Mononuclear cell (primary cell): ENCODE measurements around the gene PLD1. TPM values are rescaled to one million over a fixed set of nuclear protein-coding genes. Genes with fewer than 3 reads are reported as not detected.
"Not testable (repeated sequence)": the region's sequence is repeated elsewhere in the genome, so short reads cannot be mapped to it uniquely, and the experiment has no call there.

ENCODE experiments used
- H3K27me3 ChIP-seq: 2 replicates; pipeline ENCODE4 v1.6.0; 2011; ENCODE audit warnings: low read length, control low read depth; ENCODE audit not compliant: insufficient read depth
- H3K4me1 ChIP-seq: 2 replicates; pipeline ENCODE4 v1.5.1; 2011; ENCODE audit warnings: mild to moderate bottlenecking, low read length, control low read depth; ENCODE audit not compliant: insufficient read depth
- H3K4me3 ChIP-seq: 2 replicates; pipeline ENCODE4 v1.5.1; 2011; ENCODE audit warnings: mild to moderate bottlenecking, low read length, moderate library complexity
- H3K9me3 ChIP-seq: 2 replicates; pipeline ENCODE4 v1.5.1; 2011; ENCODE audit warnings: low read depth, mild to moderate bottlenecking, control low read depth, low read length
- total RNA-seq: library from RNA; depleted of rRNA; stranded (reverse); fragments of >200 nt; gene quantifications from one replicate; pipeline ENCODE4 v1.2.3, GENCODE V29; 2012

The PLD1 gene
- total RNA-seq, 1 donor, result 10.4 TPM

DNA sequence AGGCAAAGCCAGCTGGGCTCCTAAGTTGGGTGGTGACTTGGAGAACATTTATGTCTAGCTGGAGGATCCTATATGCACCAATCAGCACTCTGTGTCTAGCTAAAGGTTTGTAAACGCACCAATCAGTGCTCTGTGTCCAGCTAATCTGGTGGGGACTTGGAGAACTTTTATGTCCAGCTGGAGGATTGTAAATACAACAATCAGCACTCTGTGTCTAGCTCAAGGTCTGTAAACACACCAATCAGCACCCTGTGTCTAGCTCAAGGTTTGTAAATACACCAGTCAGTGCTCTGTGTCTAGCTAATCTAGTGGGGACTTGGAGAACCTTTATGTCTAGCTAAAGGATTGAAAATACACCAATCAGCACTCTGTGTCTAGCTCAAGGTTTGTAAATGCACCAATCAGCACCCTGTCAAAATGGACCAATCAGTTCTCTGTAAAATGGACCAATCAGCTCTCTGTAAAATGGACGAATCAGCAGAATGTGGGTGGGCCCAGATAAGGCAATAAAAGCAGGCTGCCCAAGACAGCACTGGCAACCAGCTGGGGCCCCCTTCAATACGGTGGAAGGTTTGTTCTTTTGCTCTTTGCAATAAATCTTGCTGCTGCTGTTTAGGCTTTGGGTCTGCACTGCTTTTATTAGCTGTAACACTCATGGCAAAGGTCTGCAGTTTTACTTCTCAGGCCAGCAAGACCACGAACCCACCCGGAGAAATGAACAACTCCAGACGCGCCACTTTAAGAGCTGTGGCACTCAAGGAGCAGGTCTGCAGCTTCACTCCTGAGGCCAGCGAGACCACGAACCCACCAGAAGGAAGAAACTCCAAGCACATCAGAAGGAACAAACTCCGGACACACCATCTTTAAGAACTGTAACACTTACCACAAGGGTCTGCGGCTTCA, 63.7 kb downstream of the PLD1 start:
- H3K9me3 ChIP-seq, H3K4me3 ChIP-seq, H3K27me3 ChIP-seq: not testable (repeated sequence)
- H3K4me1 ChIP-seq, result peaks cover 13% of the 10 kb centered on the region

DNA sequence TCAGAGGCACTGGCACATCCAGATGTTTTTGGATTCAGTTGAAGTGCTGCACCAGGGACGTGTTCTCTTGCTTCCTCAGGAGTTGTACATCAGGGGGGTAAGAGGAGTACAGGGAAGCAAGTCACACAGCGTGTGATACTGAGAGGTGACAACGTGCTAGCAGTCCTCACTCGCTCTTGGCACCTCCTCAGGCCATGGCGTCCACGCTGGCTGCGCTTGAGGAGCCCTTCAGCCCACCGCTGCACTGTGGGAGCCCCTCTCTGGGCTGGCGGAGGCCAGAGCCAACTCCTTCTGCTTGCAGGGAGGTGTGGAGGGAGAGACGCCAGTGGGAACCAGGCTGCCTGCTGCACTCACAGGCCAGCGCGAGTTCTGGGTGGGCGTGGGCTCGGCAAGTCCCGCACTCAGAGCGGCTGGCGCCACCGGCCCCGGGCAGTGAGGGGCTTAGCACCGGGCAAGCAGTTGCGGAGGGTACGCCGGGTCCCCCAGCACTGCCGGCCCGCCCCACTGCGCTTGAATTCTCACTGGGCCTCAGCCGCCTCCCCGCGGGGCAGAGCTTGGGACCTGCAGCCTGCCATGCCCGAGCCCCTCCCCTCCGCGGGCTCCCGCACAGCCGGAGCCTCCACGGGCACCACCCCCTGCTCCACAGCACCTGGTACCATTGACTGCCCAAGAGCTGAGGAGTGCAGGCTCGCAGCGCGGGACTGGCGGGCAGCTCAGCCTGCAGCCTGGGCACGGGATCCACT, 64.5 kb downstream of the PLD1 start:
- no peaks in the 10 kb centered on the region for H3K27me3 ChIP-seq
- H3K9me3 ChIP-seq, result no peaks in the 10 kb centered on the region
- no peak overlapping the region for H3K4me3 ChIP-seq
- peaks cover 13% of the 10 kb centered on the region for H3K4me1 ChIP-seq

DNA sequence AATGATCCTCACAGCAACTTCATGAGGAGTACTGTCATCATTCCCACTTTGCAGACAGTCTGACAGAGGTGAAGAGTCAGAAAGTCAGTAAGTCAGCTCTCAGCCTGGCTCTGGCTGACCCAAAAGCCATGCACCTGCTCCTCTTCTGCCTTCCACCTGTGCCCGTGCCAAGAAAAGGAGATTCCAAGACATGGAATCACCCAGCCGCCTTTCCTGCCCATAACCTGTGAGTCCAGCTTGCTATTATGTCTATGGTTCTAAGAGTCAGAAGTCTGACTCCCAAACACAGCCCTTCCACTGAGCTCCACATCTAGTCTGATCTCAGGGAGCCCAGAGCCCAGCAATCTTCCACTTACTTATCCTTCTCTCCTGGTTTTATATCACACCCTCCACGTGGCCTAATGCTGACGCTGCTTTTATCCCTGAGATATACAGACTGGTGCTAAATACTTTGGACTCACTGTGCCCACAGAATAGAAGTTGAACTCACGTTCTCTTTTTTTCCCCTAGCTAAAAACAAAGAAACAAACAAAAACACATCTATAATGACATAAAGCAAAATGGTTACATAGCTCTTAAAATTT, 66.0 kb downstream of the PLD1 start:
- H3K4me3 ChIP-seq, result no peak overlapping the region
- H3K27me3 ChIP-seq, result no peaks in the 10 kb centered on the region
- no peaks in the 10 kb centered on the region for H3K9me3 ChIP-seq
- peaks cover 12% of the 10 kb centered on the region for H3K4me1 ChIP-seq

DNA sequence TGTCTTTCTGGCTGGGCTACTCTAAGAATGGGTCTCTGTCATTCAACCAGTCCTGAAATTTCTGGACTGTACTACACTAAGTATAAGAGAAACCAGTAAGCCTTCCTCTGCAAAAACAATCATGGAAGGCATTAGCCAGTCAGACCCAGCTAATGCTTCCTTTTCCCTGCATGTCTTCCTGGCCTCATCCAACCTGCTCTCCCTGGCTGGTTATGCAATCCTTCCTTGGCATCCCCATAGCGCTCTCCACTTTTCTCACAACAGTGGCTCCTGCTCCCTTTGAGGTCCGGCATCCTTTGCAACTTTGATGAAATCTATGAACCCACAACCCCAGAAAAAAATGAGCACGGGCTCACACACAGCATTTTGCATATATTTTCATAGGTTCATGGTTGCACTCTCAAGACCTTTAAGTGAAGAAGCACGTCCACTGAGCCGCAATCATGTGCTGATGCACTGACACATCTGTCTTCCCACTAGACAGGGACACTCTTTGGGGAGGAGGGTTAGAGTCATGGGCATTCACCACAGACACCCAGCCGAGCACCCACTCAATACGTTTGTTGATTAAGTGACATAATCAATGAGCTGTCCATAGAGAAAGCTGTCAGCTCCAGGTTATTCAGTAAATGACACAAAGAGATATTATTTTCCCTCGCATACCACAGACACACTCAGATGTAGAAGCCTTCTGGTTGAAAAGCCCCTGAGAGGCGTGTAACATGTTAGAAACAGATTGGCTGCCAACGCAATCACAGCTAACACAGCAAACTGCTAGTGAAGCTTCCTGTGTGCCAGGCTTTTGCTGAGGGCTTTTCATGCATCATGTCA, 66.7 kb downstream of the PLD1 start:
- no peaks in the 10 kb centered on the region for H3K27me3 ChIP-seq
- peaks cover 9% of the 10 kb centered on the region for H3K4me1 ChIP-seq
- H3K9me3 ChIP-seq, result no peaks in the 10 kb centered on the region
- H3K4me3 ChIP-seq, result no peak overlapping the region

DNA sequence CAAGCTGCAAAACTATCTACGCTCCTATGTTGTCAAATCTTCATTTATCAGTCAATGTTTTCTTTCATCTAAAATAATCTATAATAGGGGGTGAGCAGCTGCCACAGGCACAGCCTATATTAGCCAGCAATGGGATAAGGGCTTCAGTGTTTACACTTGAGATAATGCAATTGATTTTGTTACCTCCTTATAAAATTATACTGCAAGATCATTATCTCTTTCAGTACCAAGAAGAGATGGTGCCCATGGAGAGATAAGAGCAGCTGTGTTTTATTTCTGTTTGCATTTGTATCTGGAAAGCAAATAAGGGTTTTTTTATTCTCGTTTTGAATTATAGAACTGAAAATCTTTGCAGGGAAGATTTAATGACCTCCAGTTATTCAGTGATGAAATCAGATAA, 68.9 kb downstream of the PLD1 start:
- Histone ChIP-seq H3K9me3 (no peaks in the 10 kb centered on the region), H3K27me3 (no peaks in the 10 kb centered on the region), H3K4me1 (no peaks in the 10 kb centered on the region), H3K4me3 (no peak overlapping the region)

DNA sequence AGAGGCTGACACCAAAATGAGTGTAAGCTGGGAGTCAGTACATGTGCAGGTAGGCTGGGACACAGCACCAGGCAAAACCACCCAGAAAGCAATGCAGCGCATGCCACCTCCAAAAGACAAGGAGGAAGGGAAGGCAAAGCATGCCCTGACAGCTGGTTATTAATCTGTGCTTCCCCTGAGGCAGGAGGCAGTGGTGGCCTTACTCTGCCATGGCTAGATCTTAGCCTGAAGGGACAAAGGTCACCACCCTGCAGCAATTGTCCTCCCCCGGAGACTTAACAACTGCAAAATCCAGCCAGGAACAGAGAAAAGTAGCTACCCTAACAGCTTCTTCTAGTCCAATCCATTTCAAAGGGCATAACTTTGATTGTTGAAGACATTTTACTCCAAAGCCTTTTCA, 73.7 kb downstream of the PLD1 start:
- Histone ChIP-seq H3K4me1 (no peaks in the 10 kb centered on the region), H3K9me3 (no peaks in the 10 kb centered on the region), H3K4me3 (no peak overlapping the region), H3K27me3 (no peaks in the 10 kb centered on the region)

DNA sequence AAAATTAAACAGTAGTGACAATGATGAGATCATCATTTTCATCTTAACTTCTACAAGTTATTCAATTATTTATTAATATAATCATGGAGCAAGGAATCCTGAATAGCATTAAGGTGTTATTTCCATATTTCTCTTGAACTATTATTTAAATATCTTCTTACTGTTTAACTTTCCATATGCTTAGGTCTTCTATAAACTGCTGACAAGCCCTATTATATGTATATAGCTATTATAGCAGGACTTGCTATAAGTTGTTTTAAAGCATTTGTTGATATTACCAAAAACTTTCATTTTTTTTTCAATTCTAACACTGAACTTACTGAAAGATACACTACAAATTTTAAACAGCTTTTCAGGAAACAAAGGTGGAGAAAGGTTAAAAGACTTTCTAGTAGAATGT, 76.7 kb downstream of the PLD1 start:
- H3K4me1 ChIP-seq, result no peaks in the 10 kb centered on the region
- H3K4me3 ChIP-seq, result no peak overlapping the region

DNA sequence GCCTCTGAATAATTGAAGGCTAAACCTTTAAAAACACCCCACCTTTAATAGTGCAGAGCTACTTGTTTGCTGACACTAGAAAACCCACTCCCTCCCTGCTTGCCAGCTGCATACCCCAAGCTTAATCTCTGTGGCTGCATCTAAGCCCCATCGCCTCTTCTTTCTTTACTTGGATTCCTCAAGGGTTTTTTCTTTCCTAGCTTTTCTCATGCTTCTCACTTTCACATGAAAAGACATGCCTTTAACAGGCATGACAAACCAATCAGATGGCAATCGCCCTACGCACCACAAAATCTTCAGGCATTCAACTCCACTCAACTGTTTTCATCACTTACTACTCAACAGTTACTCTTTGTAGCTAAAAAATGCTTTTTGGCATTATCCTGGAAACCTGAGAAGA, 77.5 kb downstream of the PLD1 start:
- no peaks in the 10 kb centered on the region for H3K4me1 ChIP-seq
- H3K4me3 ChIP-seq, result no peak overlapping the region
- no peaks in the 10 kb centered on the region for H3K9me3 ChIP-seq
- no peaks in the 10 kb centered on the region for H3K27me3 ChIP-seq

More for the DNA sequence above, 76.7 kb downstream of the PLD1 start:
- Histone ChIP-seq H3K9me3 (no peaks in the 10 kb centered on the region), H3K27me3 (no peaks in the 10 kb centered on the region)

DNA sequence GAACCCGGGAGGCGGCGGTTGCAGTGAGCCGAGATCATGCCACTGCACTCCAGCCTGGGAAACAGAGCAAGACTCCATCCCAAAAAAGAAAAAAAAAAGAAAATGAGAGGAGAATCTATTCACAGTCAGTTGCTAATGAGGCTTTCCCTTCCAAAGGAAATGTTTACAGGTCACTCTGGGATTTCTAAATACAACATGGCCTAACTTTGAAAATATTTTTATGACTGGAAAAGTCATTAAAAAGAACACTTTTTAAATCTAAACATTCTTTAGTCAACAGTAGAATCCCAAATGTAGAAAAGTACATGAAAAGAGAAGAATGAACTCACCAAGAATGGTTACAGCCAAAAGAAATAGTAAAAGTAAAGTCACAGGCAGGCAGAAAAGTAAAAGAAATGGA, 78.6 kb downstream of the PLD1 start:
- Histone ChIP-seq H3K9me3 (no peaks in the 10 kb centered on the region), H3K27me3 (no peaks in the 10 kb centered on the region), H3K4me1 (no peaks in the 10 kb centered on the region), H3K4me3 (no peak overlapping the region)

DNA sequence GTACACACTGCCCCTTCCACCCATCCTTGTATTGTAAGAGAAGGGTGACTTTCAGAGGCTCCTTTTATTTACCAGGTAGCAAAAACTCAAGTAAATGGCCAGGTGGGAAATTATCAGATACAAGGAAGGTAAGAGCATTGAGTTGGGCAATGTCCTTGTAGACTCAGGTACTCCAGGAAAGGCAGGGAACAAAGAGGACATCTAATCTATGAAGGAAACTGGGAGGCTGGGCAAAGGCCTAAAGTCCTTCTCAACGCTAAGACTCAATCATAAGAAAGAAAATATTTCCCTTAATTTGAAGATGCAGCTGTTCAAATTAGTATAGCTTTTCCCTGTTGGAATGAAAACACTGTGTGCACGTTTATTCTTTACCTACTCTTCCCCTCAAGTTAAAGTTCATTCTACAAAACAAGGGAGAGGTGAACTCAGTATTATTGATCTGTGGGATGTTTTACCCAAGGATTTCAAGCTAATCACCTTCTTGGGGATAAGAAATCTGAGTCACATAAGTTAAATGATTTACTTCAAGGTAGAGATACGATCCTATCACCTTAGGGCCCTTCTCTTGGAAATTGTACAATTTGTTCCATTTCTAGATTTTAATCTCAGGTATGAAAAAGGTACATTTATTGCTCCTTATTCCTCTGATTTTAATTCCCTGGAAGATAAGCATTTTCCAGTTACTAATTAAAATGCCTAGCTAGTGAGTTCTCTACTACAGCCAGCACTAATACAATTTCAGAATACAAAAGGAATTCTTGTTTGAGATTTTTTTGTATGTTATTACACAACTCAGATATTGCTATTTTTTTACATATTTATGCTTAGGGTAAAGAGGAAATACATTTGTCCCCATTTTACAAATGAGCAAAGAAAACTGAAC, 80.6 kb downstream of the PLD1 start:
- Histone ChIP-seq H3K9me3 (no peaks in the 10 kb centered on the region), H3K4me1 (no peaks in the 10 kb centered on the region), H3K4me3 (no peak overlapping the region), H3K27me3 (no peaks in the 10 kb centered on the region)

DNA sequence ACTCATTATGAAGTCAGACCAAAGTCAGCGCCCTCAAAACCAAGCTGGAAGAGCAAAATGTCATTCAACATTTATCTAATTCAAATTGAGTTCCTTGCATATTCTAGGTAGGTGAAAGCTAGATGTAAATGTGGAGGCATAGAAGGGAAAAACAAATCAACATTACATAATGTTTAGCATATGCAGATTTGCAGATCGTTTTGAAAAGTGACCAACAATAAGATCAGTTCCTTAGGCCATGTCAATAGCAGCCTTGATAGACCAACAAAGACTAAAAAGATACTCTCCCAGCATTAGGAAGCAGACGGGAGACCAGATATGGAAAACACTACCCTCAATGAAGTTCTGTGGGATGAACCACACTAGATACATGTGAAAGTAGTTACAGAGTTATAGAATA, 83.0 kb downstream of the PLD1 start:
- no peak overlapping the region for H3K4me3 ChIP-seq
- H3K27me3 ChIP-seq, result no peaks in the 10 kb centered on the region
- no peaks in the 10 kb centered on the region for H3K9me3 ChIP-seq
- no peaks in the 10 kb centered on the region for H3K4me1 ChIP-seq

DNA sequence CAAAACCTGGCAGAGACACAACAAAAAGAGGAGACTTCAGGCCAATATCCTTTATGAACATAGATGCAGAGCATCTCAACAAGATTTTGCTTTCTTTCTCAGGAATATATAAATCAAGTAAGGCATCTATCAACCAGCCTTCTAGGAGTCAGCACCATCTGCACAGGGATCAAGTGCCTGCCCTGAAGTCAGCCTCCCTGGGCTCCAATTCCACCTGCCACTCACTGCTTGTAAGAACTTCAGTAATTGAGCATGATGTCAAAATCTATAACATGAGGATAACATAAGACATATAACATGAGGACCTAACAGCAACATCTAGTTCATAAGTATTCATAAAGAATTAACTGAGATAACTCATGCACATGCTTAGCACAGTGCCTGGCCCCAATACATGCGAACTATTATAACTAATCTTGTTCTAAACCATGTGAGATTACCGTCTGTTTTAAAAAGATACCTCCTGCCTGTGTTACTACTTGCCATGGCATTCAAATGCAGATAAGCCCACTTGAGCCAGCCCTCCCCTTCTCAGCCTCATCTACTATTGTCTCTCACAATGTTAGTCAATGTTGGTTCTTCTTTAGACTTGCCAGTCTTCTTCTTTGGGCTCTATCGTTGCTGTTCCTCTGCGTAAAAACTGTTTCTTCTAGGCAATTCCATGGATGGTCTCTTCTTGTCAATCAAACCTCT, 91.6 kb downstream of the PLD1 start:
- no peaks in the 10 kb centered on the region for H3K27me3 ChIP-seq
- no peaks in the 10 kb centered on the region for H3K9me3 ChIP-seq
- no peak overlapping the region for H3K4me3 ChIP-seq
- no peaks in the 10 kb centered on the region for H3K4me1 ChIP-seq

DNA sequence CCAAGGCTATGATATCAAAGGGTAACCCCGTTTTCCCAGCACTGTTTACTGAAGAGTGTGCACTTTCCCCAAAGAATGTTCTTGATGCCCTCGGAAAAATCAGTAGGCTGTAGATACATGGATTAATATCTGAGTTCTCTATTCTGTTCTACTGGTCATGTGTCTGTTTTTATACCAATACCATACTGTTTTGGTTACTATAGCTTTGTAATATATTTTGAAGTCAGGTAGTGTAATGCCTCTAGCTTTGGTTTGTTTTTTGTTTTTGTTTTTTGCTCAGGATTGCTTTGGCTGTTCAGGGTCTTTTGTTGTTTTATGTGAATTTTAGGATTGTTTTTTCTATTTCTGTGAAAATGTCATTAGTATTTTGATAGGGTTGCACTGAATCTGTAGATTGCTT, 95.1 kb downstream of the PLD1 start:
- no peak overlapping the region for H3K4me3 ChIP-seq
- H3K4me1 ChIP-seq, result no peaks in the 10 kb centered on the region
- H3K9me3 ChIP-seq, result no peaks in the 10 kb centered on the region
- no peaks in the 10 kb centered on the region for H3K27me3 ChIP-seq
